ENCODE results near the gene SNAP47.

SNAP47 gene

DNA sequence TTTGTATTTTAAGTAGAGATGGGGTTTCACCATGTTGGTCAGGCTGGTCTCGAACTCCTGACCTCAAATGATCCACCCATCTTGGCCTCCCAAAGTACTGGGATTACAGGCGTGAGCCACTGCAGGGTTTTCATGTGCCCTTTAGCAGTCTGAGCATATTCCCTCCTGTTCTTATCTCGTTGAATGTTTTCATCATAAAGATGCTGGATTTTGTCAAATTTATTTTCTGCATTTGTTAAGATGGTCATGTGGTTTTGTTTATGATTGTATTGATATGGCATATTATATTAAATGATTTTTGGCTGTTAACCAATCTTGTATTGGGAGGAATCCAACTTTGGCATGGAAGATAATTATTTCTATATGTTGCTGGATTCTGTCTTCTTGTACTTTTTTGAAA, 8.9 kb upstream of the SNAP47 start:
- H2AFZ ChIP-seq (ENCODE audit: low read length): no peak overlapping the region
- peaks cover 4% of the 10 kb centered on the region; the same call in 1 of the 2 replicates for H3K36me3 ChIP-seq (ENCODE audit: insufficient read depth, low read length)
- TF ChIP-seq CTCF (IDR thresholded peaks at IDR 0.05; ENCODE audit: low read length): no peak
- no peak for TF ChIP-seq EZH2 (IDR thresholded peaks at IDR 0.05; ENCODE audit: borderline replicate concordance, low read length)
- H3K27ac ChIP-seq (ENCODE audit: low read depth, low read length, poor library complexity, severe bottlenecking): no peak overlapping the region
- no peaks in the 10 kb centered on the region for H3K9me2 ChIP-seq (ENCODE audit: low read depth, low read length)
- no peaks in the 10 kb centered on the region for H3F3A ChIP-seq (ENCODE audit: insufficient read depth, low read length)
- no peak overlapping the region for H3K4me2 ChIP-seq (ENCODE audit: low read length)
- no peaks in the 10 kb centered on the region for H4K20me1 ChIP-seq (ENCODE audit: insufficient read depth, low read length)
- H3K9ac ChIP-seq (ENCODE audit: low read length): no peak overlapping the region
- H3K27me3 ChIP-seq (ENCODE audit: insufficient read depth, low read length): no peaks in the 10 kb centered on the region
- no peak overlapping the region for H3K4me3 ChIP-seq (ENCODE audit: low read depth, low read length, poor library complexity, severe bottlenecking)
- H3K9me3 ChIP-seq (ENCODE audit: low read length): no peaks in the 10 kb centered on the region
- H3K79me2 ChIP-seq (ENCODE audit: insufficient read depth, low read length): no peaks in the 10 kb centered on the region
- peaks cover 22% of the 10 kb centered on the region for H3K4me1 ChIP-seq (ENCODE audit: insufficient read depth, low read length, severe bottlenecking)

DNA sequence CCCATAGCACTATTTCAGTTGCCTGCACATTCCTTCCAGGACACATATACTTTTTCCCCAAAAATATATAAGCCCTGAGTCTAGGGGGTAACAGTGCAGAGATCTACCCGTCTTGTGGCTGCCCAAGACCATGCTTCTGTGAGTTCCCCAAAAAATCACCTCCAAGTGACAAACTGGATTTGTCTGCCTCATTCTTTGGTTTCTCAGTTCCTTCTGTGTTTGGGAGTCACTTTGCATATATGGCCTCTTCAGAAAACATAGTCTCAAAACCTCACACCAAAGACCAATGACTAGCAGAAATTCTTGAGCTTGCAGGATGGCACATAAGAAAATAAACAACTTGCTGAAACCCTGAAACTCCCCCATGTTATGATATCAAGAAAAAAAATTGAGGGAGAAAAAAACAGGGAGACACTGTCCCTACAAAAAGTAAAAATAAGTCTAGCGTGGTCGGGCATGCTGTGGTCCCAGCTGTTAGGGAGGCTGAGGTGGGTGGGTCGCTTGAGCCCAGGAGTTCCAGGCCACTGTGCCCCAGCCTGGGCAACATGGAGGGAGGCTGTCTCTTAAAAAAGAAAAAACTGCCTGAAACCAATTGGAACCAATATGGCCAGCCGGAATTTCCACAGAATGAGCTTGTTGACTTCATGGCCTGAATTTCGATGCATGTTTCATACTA, 8.2 kb upstream of the SNAP47 start:
- H3K9me3 ChIP-seq (ENCODE audit: low read length): no peaks in the 10 kb centered on the region
- H4K20me1 ChIP-seq (ENCODE audit: insufficient read depth, low read length): no peaks in the 10 kb centered on the region
- no peak overlapping the region for H3K27ac ChIP-seq (ENCODE audit: low read depth, low read length, poor library complexity, severe bottlenecking)
- no peak overlapping the region for H3K9ac ChIP-seq (ENCODE audit: low read length)
- H3K4me2 ChIP-seq (ENCODE audit: low read length): no peak overlapping the region
- no peak overlapping the region for H2AFZ ChIP-seq (ENCODE audit: low read length)
- no peaks in the 10 kb centered on the region for H3K79me2 ChIP-seq (ENCODE audit: insufficient read depth, low read length)
- H3K4me3 ChIP-seq (ENCODE audit: low read depth, low read length, poor library complexity, severe bottlenecking): no peak overlapping the region
- TF ChIP-seq CTCF (IDR thresholded peaks at IDR 0.05; ENCODE audit: low read length) (no peak), EZH2 (IDR thresholded peaks at IDR 0.05; ENCODE audit: borderline replicate concordance, low read length) (no peak)
- peaks cover 11% of the 10 kb centered on the region; the same call in 1 of the 2 replicates for H3K36me3 ChIP-seq (ENCODE audit: insufficient read depth, low read length)
- H3F3A ChIP-seq (ENCODE audit: insufficient read depth, low read length): no peaks in the 10 kb centered on the region
- peaks cover 22% of the 10 kb centered on the region for H3K4me1 ChIP-seq (ENCODE audit: insufficient read depth, low read length, severe bottlenecking)
- no peaks in the 10 kb centered on the region for H3K9me2 ChIP-seq (ENCODE audit: low read depth, low read length)
- no peaks in the 10 kb centered on the region for H3K27me3 ChIP-seq (ENCODE audit: insufficient read depth, low read length)

- Histone ChIP-seq H3F3A (ENCODE audit: insufficient read depth, low read length) (no peaks in the 10 kb centered on the region), H3K4me1 (ENCODE audit: insufficient read depth, low read length, severe bottlenecking) (peaks cover 22% of the 10 kb centered on the region), H3K27me3 (ENCODE audit: insufficient read depth, low read length) (no peaks in the 10 kb centered on the region), H3K9me3 (ENCODE audit: low read length) (no peaks in the 10 kb centered on the region), H3K27ac (ENCODE audit: low read depth, low read length, poor library complexity, severe bottlenecking) (no peak overlapping the region), H2AFZ (ENCODE audit: low read length) (no peak overlapping the region), H3K9ac (ENCODE audit: low read length) (peak overlapping the region; percentile 74), H3K36me3 (ENCODE audit: insufficient read depth, low read length) (peaks cover 23% of the 10 kb centered on the region; the same call in 1 of the 2 replicates), H4K20me1 (ENCODE audit: insufficient read depth, low read length) (no peaks in the 10 kb centered on the region), H3K79me2 (ENCODE audit: insufficient read depth, low read length) (no peaks in the 10 kb centered on the region), H3K4me2 (ENCODE audit: low read length) (peak overlapping the region; percentile 88), H3K4me3 (ENCODE audit: low read depth, low read length, poor library complexity, severe bottlenecking) (peak overlapping the region; percentile 64), H3K9me2 (ENCODE audit: low read depth, low read length) (no peaks in the 10 kb centered on the region)
- TF ChIP-seq EZH2 (IDR thresholded peaks at IDR 0.05; ENCODE audit: borderline replicate concordance, low read length) (no peak), CTCF (IDR thresholded peaks at IDR 0.05; ENCODE audit: low read length) (no peak)
Measured at GRCh38 chr1:227728059-227728891, 7.0 kb upstream of the SNAP47 start.

Measured in OCI-LY1 (cell line).